Stimulated activated CD4-positive, alpha-beta T cell treated with anti-CD3 and anti-CD28 coated beads, TNF-alpha, amount 100 ng/mL, for 1 hour (primary cell): ENCODE data around the gene PRKG1.

Source experiments
- DNase-seq, 3 donors: peaks; one replicate each; pipeline ENCODE4 v3.0.0-alpha.2; 2020; ENCODE audit warnings: low read depth in 3 of 3, low spot score in 1 of 3

Gene PRKG1

GRCh38 chr10:51783941-51784340 is 709.7 kb downstream of the PRKG1 start:
- DNase-seq: no peak

GRCh38 chr10:51786016-51786683 is 711.9 kb downstream of the PRKG1 start:
- DNase-seq: no peak

GRCh38 chr10:51786684-51787035 is 712.4 kb downstream of the PRKG1 start:
- DNase-seq: no peak

- no peak for DNase-seq
These were observed 714.0 kb downstream of the PRKG1 start for GRCh38 chr10:51788273-51788672.

GRCh38 chr10:51789118-51789517 is 714.8 kb downstream of the PRKG1 start:
- no peak for DNase-seq

- no peak for DNase-seq
These were observed 715.6 kb downstream of the PRKG1 start for GRCh38 chr10:51789903-51790302.

- DNase-seq: no peak
These were observed 718.4 kb downstream of the PRKG1 start for GRCh38 chr10:51792678-51793077.

- DNase-seq: no peak
These were observed 725.8 kb downstream of the PRKG1 start for GRCh38 chr10:51800121-51800520.

- no peak for DNase-seq
These were observed 726.6 kb downstream of the PRKG1 start for GRCh38 chr10:51800725-51801424.

GRCh38 chr10:51802030-51802429 is 727.7 kb downstream of the PRKG1 start:
- DNase-seq: no peak

GRCh38 chr10:51804866-51805265 is 730.6 kb downstream of the PRKG1 start:
- DNase-seq: no peak

GRCh38 chr10:51806079-51806835 is 732.0 kb downstream of the PRKG1 start:
- no peak for DNase-seq

- no peak for DNase-seq
These were observed 733.9 kb downstream of the PRKG1 start for GRCh38 chr10:51808187-51808586.

- no peak for DNase-seq
These were observed 741.4 kb downstream of the PRKG1 start for GRCh38 chr10:51815723-51816122.

- DNase-seq: no peak
These were observed 746.8 kb downstream of the PRKG1 start for GRCh38 chr10:51821045-51821444.

GRCh38 chr10:51821745-51822144 is 747.5 kb downstream of the PRKG1 start:
- no peak for DNase-seq

GRCh38 chr10:51832652-51833383 is 758.5 kb downstream of the PRKG1 start:
- DNase-seq: no peak

- no peak for DNase-seq
These were observed 760.3 kb downstream of the PRKG1 start for GRCh38 chr10:51834548-51834947.

- no peak for DNase-seq
These were observed 764.2 kb downstream of the PRKG1 start for GRCh38 chr10:51838471-51838870.

GRCh38 chr10:51843966-51844365 is 769.7 kb downstream of the PRKG1 start:
- DNase-seq: no peak

GRCh38 chr10:51846856-51847506 is 772.7 kb downstream of the PRKG1 start:
- DNase-seq: no peak
